Measurements from ENCODE around the gene WIPF3. TPM values are rescaled to one million over a fixed set of nuclear protein-coding genes. Genes with fewer than 3 reads are reported as not detected.

The WIPF3 gene
- total RNA-seq, 1 donor from 2014 or later: 0.23 TPM

DNA sequence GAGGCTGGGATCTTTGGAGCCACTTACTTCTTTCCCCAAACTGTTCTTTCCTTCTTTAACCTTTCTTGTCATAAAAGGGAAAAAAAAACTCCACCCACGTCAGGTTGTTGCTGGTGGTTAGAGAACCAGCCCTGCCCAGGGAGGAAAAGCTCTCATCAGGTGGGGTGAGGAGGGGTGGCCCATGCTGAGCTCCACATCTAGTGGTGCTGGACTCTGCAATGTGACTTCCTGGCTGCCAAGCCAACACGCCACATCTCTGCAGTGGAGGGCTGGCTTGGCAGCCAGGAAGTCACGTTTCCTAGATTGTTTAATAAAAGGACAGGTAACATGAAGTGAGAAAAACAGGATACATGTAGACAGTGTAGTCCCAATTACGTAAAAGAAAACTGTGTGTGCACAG is 37.4 kb downstream of the WIPF3 start:
- no peak overlapping the region for H3K4me3 ChIP-seq (ENCODE audit: low read depth, low read length)
- TF ChIP-seq, protein P1, sequence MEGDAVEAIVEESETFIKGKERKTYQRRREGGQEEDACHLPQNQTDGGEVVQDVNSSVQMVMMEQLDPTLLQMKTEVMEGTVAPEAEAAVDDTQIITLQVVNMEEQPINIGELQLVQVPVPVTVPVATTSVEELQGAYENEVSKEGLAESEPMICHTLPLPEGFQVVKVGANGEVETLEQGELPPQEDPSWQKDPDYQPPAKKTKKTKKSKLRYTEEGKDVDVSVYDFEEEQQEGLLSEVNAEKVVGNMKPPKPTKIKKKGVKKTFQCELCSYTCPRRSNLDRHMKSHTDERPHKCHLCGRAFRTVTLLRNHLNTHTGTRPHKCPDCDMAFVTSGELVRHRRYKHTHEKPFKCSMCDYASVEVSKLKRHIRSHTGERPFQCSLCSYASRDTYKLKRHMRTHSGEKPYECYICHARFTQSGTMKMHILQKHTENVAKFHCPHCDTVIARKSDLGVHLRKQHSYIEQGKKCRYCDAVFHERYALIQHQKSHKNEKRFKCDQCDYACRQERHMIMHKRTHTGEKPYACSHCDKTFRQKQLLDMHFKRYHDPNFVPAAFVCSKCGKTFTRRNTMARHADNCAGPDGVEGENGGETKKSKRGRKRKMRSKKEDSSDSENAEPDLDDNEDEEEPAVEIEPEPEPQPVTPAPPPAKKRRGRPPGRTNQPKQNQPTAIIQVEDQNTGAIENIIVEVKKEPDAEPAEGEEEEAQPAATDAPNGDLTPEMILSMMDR (conservative IDR thresholded peaks at IDR 0.05; ENCODE audit: low read depth, low read length): no peak
- DNase-seq (ENCODE audit: low read depth): no peak

DNA sequence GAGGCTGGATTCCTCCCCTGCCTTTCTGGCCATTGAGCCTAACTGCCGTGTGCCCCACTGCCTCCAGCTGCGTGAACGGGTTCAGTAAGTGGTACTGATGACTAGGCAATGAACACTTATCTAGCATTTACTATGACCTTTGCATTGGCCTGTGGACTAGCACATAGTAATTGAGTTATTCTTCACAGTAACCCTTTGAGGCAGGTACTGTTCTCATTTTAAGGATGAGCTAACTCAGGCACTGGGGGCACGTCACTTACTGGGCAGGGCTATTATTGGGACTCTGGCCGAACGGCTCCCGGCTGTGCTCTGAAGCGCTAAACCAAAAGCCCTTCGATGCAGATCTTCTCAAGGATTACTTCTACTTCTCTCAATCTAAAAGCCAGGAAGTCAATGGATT is 38.3 kb downstream of the WIPF3 start:
- TF ChIP-seq, protein P1 (conservative IDR thresholded peaks at IDR 0.05; ENCODE audit: low read depth, low read length): no peak
- DNase-seq (ENCODE audit: low read depth): no peak
- no peak overlapping the region for H3K4me3 ChIP-seq (ENCODE audit: low read depth, low read length)

DNA sequence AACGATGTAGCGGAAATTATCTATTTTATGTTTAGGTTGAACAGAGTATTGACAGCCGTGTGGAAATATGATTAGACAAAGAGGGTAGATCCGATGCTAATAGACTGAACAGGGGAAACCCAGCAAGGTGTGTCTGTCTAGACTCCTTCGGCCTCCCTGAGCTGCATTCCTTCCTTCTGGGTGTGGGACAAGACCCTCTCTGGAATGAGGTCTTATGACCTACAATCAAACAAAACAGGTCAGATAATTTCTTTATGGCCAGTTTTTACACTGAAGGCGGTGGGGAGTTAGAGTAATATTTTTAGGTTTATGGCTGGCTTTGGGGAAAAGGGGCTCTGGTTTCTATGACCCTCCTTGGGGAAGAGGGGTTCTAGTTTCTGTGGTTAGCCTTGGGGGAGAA is 41.2 kb downstream of the WIPF3 start:
- H3K4me3 ChIP-seq (ENCODE audit: low read depth, low read length): no peak overlapping the region
- DNase-seq (ENCODE audit: low read depth): no peak
- TF ChIP-seq, protein P1 (conservative IDR thresholded peaks at IDR 0.05; ENCODE audit: low read depth, low read length): no peak

DNA sequence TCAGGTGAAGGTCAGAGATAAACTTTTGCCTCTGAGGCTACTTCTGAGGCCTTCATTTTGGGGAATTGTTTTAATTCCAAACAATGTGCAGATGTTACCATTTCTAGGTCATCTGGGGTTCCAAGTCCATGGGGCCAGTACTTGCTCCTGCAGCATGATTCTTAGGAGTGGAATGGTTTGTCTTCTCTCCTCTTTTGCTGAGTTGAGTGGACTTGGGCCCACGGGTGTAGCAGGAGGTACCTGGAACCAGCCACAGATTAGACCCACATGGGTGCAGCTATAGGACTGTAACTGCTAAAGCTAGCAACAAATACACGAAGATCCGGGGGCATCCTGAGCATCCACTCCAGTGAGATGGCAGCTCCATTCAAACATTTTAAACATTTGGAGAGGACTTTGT is 41.6 kb downstream of the WIPF3 start:
- no peak for DNase-seq (ENCODE audit: low read depth)
- TF ChIP-seq, protein P1 (conservative IDR thresholded peaks at IDR 0.05; ENCODE audit: low read depth, low read length): no peak
- H3K4me3 ChIP-seq (ENCODE audit: low read depth, low read length): no peak overlapping the region

DNA sequence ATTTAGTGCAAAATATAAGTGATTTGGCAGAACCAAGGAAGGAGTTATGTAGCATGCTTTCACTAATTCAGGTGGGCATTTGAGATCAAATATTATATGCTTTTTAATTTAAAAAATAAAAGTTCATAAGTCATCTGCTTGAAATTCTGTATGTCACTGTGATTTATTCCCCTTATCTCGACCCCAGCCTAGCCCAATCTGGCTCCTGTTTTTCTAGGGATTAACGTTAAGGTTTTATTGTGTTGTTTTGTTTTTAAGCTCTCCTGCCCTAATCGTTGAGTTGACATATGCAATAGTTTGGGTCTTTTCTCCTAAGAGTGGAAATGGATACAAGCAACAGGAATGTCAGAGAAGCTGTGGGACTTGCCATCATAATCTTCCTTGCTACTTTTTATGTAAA is 42.6 kb downstream of the WIPF3 start:
- DNase-seq (ENCODE audit: low read depth): no peak

DNA sequence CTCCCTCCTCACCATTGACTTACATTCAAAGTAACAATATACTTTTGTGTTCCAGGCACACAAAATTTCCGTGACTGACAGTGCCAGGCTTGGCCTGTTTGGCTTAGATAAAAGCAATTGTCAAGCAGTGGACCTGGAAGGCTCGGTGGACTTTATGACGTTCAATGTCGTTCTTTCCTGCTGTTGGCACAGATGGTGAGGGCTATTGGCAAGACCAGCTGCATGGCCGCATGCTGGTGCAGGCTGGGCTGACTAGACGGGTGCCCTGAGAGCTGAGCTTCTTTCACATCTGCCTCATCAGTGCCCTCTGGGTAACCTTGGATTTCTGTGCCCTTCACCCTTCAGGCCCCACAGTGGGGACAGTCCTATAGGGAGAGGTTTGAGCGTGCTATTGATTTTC is 45.2 kb downstream of the WIPF3 start:
- no peak overlapping the region for H3K4me3 ChIP-seq (ENCODE audit: low read depth, low read length)
- no peak for DNase-seq (ENCODE audit: low read depth)
- TF ChIP-seq, protein P1 (conservative IDR thresholded peaks at IDR 0.05; ENCODE audit: low read depth, low read length): no peak

More for the DNA sequence above, 42.6 kb downstream of the WIPF3 start:
- TF ChIP-seq, protein P1 (conservative IDR thresholded peaks at IDR 0.05; ENCODE audit: low read depth, low read length): no peak
- no peak overlapping the region for H3K4me3 ChIP-seq (ENCODE audit: low read depth, low read length)

DNA sequence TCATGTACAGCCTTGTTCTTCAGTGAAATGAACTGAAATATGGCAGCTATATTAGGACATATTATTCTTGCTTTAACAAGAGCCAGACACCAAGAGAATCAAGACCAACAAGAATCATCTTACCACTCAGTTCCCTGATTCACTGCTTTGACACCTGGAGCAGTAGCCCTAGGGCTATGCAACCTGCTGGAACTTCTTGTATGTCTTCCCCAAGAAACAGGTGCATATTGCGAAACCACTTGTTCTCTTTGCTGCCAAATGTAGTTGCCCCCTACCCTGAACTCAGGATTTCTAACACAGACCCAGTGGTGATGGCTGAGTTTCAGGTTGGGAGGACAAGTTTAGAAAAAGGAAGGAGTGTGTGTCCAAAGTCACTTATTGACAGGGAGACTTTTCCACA is 46.1 kb downstream of the WIPF3 start:
- TF ChIP-seq, protein P1 (conservative IDR thresholded peaks at IDR 0.05; ENCODE audit: low read depth, low read length): no peak
- no peak overlapping the region for H3K4me3 ChIP-seq (ENCODE audit: low read depth, low read length)
- no peak for DNase-seq (ENCODE audit: low read depth)
